Stimulated activated effector memory CD8-positive, alpha-beta T cell treated with anti-CD3 and anti-CD28 coated beads, Interleukin-12 subunit alpha, Interleukin-12 subunit beta, amount 100 ng/mL, for 72 hours (primary cell): ENCODE data around the gene EIF4B.
A peak's percentile ranks its signal among the peaks of the same experiment; 100 is the strongest.

Source experiments
- ATAC-seq: fragments of 150-1000 bp; cut with Tn5 transposase; 2 replicates; pipeline ENCODE4 v1.10.0; 2021
- DNase-seq, 2 donors: peaks; one replicate each; pipeline ENCODE4 v3.0.0; 2021 to 2022; ENCODE audit warnings: low spot score in 2 of 2
- H3K27ac Mint-ChIP-seq: one replicate; pipeline ENCODE4 v1.8.0; 2022; ENCODE audit warnings: mild to moderate bottlenecking, mixed read lengths
- H3K36me3 Mint-ChIP-seq: one replicate; pipeline ENCODE4 v1.8.0; 2022; ENCODE audit warnings: mild to moderate bottlenecking, mixed read lengths
- H3K4me1 Mint-ChIP-seq: one replicate; pipeline ENCODE4 v1.8.0; 2022; ENCODE audit warnings: mixed read lengths
- H3K4me3 Mint-ChIP-seq: one replicate; pipeline ENCODE4 v1.8.0; 2022; ENCODE audit warnings: mild to moderate bottlenecking, mixed read lengths
- H3K9me3 Mint-ChIP-seq: one replicate; pipeline ENCODE4 v1.8.0; 2022; ENCODE audit warnings: mixed read lengths

EIF4B gene

GRCh38 chr12:53077030-53077429 lies 70.8 kb downstream of the EIF4B start:
- H3K27ac Mint-ChIP-seq: peak overlapping the region; percentile 52
- H3K4me3 Mint-ChIP-seq: peak overlapping the region; percentile 86
- no peaks in the 10 kb centered on the region for H3K9me3 Mint-ChIP-seq
- DNase-seq: no peak
- ATAC-seq: no peak
- peaks cover 58% of the 10 kb centered on the region for H3K4me1 Mint-ChIP-seq
- peaks cover 66% of the 10 kb centered on the region for H3K36me3 Mint-ChIP-seq

GRCh38 chr12:53078425-53079225 lies 72.4 kb downstream of the EIF4B start:
- ATAC-seq: peak; percentile 42
- no peak for DNase-seq
- H3K27ac Mint-ChIP-seq: peak overlapping the region; percentile 95
- H3K4me1 Mint-ChIP-seq: peaks cover 55% of the 10 kb centered on the region
- H3K36me3 Mint-ChIP-seq: peaks cover 50% of the 10 kb centered on the region
- peak overlapping the region; percentile 86 for H3K4me3 Mint-ChIP-seq
- no peaks in the 10 kb centered on the region for H3K9me3 Mint-ChIP-seq

GRCh38 chr12:53079226-53080117 lies 73.2 kb downstream of the EIF4B start, which contains the start of gene SPRYD3:
SPRYD3 (minus strand) TSS chr12:53079390; CDS start chr12:53079333, 57 bp downstream.
- Mint-ChIP-seq H3K36me3 (peaks cover 41% of the 10 kb centered on the region), H3K9me3 (no peaks in the 10 kb centered on the region), H3K4me3 (peak within 1 kb of the TSS; percentile 86), H3K27ac (peak within 1 kb of the TSS; percentile 95), H3K4me1 (peaks cover 49% of the 10 kb centered on the region)
- ATAC-seq (peak; percentile 98), DNase-seq (peak; percentile 100)

DNA sequence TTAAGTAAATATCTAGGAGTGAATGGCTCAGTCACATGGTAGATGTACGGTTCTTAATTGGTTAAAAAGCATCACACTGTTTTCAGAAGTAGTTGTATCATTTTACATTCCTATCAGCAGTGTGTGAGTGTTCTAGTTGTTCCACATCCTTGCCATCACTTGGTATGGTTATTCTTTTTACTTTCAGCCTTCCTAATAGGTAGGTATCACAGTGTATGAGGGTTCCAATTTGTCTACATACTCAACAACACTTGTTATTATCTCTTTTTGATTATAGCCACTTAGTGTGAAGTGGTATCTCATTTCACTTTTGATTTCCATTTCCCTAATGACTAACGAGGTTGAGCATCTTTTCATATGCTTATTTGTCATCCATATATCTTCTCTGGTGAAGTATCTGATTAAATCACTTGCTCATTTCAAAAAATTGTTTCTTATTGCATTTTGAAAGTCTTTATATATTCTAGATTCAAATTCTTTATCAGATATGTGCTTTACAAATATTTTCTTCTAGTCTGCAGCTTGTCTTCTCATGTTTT lies 76.5 kb downstream of the EIF4B start:
- ATAC-seq (no peak), DNase-seq (no peak)
- peaks cover 21% of the 10 kb centered on the region for H3K4me1 Mint-ChIP-seq
- H3K36me3 Mint-ChIP-seq: peaks cover 13% of the 10 kb centered on the region
- H3K9me3 Mint-ChIP-seq: no peaks in the 10 kb centered on the region
- H3K27ac Mint-ChIP-seq: no peak overlapping the region
- no peak overlapping the region for H3K4me3 Mint-ChIP-seq

DNA sequence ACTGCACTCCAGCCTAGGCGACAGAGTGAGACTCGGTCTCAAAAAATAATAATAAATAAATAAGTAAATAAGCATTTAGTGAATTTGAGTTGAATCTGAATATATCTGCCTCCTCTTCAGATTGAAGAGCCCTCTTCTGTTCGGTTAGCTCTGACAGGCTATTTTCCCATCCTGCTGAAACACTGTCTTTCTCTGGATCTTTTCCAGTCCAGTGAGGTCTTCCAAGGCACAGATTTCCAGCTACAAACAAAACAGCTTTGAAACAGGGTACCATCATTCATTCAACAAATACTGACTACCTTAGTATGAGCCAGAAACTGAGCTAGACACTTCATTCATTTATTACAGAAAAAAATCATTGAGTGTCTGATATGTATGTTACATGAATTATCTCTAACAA lies 80.1 kb downstream of the EIF4B start:
- ATAC-seq (no peak), DNase-seq (no peak)
- H3K4me1 Mint-ChIP-seq: no peaks in the 10 kb centered on the region
- H3K9me3 Mint-ChIP-seq: no peaks in the 10 kb centered on the region
- H3K4me3 Mint-ChIP-seq: no peak overlapping the region
- no peak overlapping the region for H3K27ac Mint-ChIP-seq
- H3K36me3 Mint-ChIP-seq: no peaks in the 10 kb centered on the region

DNA sequence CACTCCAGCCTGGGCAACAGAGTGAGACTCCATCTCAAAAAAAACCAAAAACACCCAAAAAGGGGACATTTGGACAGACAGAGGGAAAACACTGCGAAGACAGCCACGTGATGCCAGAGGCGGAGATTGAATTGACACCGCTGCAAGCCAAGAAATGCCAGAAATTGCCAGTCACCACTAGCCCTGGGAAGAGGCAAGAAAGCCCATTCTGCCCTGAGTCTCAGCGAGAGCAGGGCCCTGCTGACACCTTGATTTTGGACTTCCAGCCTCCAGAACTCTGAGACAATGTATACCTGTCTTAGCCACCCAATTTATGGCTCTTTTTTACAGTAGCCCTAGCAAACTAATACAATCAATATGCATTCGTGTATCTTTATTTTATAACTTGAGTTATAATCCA lies 83.8 kb downstream of the EIF4B start:
- no peaks in the 10 kb centered on the region for H3K36me3 Mint-ChIP-seq
- DNase-seq (no peak), ATAC-seq (no peak)
- no peak overlapping the region for H3K4me3 Mint-ChIP-seq
- H3K27ac Mint-ChIP-seq: no peak overlapping the region
- no peaks in the 10 kb centered on the region for H3K9me3 Mint-ChIP-seq
- no peaks in the 10 kb centered on the region for H3K4me1 Mint-ChIP-seq

- no peaks in the 10 kb centered on the region for H3K36me3 Mint-ChIP-seq
- ATAC-seq: no peak
- H3K4me1 Mint-ChIP-seq: no peaks in the 10 kb centered on the region
- no peak overlapping the region for H3K4me3 Mint-ChIP-seq
- H3K27ac Mint-ChIP-seq: no peak overlapping the region
- no peaks in the 10 kb centered on the region for H3K9me3 Mint-ChIP-seq
- no peak for DNase-seq
These were observed 84.3 kb downstream of the EIF4B start for GRCh38 chr12:53090554-53090953.

DNA sequence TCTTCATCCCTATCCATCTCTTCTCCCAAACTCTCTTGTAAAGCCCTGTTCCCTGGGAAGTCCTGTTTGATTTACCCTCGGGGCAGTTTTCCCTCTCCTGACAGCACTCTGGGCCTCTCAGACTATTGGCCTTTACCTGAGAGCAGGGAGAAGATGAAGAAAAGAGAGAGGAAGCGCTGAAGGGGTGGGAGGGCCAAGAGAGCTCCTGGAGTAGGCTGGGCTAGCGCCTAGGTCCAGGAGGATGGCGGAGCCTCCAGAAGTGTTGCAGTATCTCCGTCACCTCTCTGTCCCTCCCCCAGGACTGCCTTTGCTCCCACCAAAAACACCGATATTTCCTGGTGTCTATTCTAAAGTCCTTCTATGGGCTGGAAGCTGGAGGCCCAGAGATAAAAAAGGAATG lies 85.5 kb downstream of the EIF4B start:
- H3K4me1 Mint-ChIP-seq: peaks cover 7% of the 10 kb centered on the region
- no peaks in the 10 kb centered on the region for H3K36me3 Mint-ChIP-seq
- H3K4me3 Mint-ChIP-seq: no peak overlapping the region
- no peak for ATAC-seq
- H3K27ac Mint-ChIP-seq: peak overlapping the region; percentile 15
- DNase-seq: no peak
- no peaks in the 10 kb centered on the region for H3K9me3 Mint-ChIP-seq
